Endothelial cell of umbilical vein (primary cell): ENCODE results near the gene PMIS2. TPM values are rescaled to one million over a fixed set of nuclear protein-coding genes. Genes with fewer than 3 reads are reported as not detected.

Experiments used
- BruUV-seq: library from RNA; stranded (reverse); fragments of 400-500 nt; replicated peaks from 2 replicates; lab custom pipeline; 2021; lab: Mats Ljungman, UMichigan
- CTCF ChIA-PET: fragments of 300-600, 350-600 bp; sonication (Branson Sonifier 250); formaldehyde crosslinking; loops from one replicate; lab custom pipeline; 2021; ENCODE audit warnings: antibody characterized with exemption, inconsistent platforms; lab: Charles Lee
- POLR2A ChIA-PET: fragments of 300-600, 350-600 bp; sonication (Branson Sonifier 250); formaldehyde crosslinking; loops from one replicate; lab custom pipeline; 2021; ENCODE audit warnings: antibody characterized with exemption, inconsistent platforms; lab: Charles Lee
- DNase-seq: peaks from one replicate; pipeline ENCODE4 v3.0.0-alpha.2; 2011; ENCODE audit warnings: low read depth, low spot score
- FAIRE-seq: peaks from 2 replicates; lab custom pipeline; 2011; peaks lifted over from hg19 to GRCh38; lab: Jason Lieb, UNC
- H2AFZ ChIP-seq: 2 replicates; pipeline ENCODE4 v1.6.0; 2012; ENCODE audit warnings: low read depth, low read length, control low read depth, inconsistent platforms
- H3K27ac ChIP-seq: 2 replicates; pipeline ENCODE4 v1.5.1; 2011; ENCODE audit warnings: low read depth, mild to moderate bottlenecking, control low read depth, low read length, moderate library complexity; ENCODE audit not compliant: insufficient read depth
- H3K27me3 ChIP-seq, 2 experiments: 2 replicates each; pipeline versions ENCODE4 v1.6.0 to v1.6.1; 2011; ENCODE audit warnings: low read length in 2 of 2, mixed read lengths in 1 of 2; ENCODE audit not compliant: control insufficient read depth in 2 of 2, insufficient read depth in 2 of 2
- H3K36me3 ChIP-seq, 2 experiments: 2 replicates in 1 of 2; 3 replicates in 1 of 2; pipeline ENCODE4 v1.5.1; 2011; ENCODE audit warnings: low read length in 2 of 2, mild to moderate bottlenecking in 1 of 2, moderate library complexity in 1 of 2; ENCODE audit not compliant: control insufficient read depth in 2 of 2, insufficient read depth in 2 of 2; ENCODE audit errors: extremely low read depth in 1 of 2
- H3K4me1 ChIP-seq: 3 replicates; pipeline ENCODE4 v1.5.1; 2011; ENCODE audit warnings: mild to moderate bottlenecking, low read length; ENCODE audit not compliant: control insufficient read depth, insufficient read depth; ENCODE audit errors: extremely low read depth
- H3K4me2 ChIP-seq: 2 replicates; pipeline ENCODE4 v1.6.1; 2011; ENCODE audit warnings: low read length, control low read depth, mixed read lengths; ENCODE audit not compliant: insufficient read depth
- H3K4me3 ChIP-seq, 3 experiments: fragments of 200-600 bp in 1 of 3; sonication (generic), shearing (Covaris generic) in 1 of 3; replicated peaks in 1 of 3; 2 replicates each; pipeline ENCODE4 v1.5.1; 2011 to 2016; ENCODE audit warnings: control low read depth in 3 of 3, low read length in 3 of 3, mild to moderate bottlenecking in 2 of 3, inconsistent platforms in 1 of 3, low read depth in 1 of 3, moderate library complexity in 1 of 3; ENCODE audit not compliant: insufficient read depth in 1 of 3
- H3K79me2 ChIP-seq: 2 replicates; pipeline ENCODE4 v1.6.0; 2012; ENCODE audit warnings: low read length, inconsistent platforms; ENCODE audit not compliant: control insufficient read depth, insufficient read depth
- H3K9ac ChIP-seq: replicated peaks from 2 replicates; pipeline ENCODE3; 2011; ENCODE audit warnings: low read length, control low read depth; ENCODE audit not compliant: insufficient read depth; ENCODE audit errors: extremely low read depth
- H3K9me1 ChIP-seq: replicated peaks from 3 replicates; pipeline ENCODE4 v1.6.0; 2011; ENCODE audit warnings: mild to moderate bottlenecking, low read length; ENCODE audit not compliant: control insufficient read depth, insufficient read depth; ENCODE audit errors: extremely low read depth
- H3K9me3 ChIP-seq: replicated peaks from 2 replicates; pipeline ENCODE4 v1.5.1; 2012; ENCODE audit warnings: low read length, inconsistent platforms; ENCODE audit not compliant: control insufficient read depth, insufficient read depth
- H4K20me1 ChIP-seq: replicated peaks from 2 replicates; pipeline ENCODE3; 2011; ENCODE audit warnings: mild to moderate bottlenecking, low read length; ENCODE audit not compliant: control insufficient read depth, insufficient read depth; ENCODE audit errors: extremely low read depth
- CTCF ChIP-seq, 2 donors: IDR thresholded peaks; 1 replicate in 1 of 2; 2 replicates in 1 of 2; pipeline ENCODE4 v1.5.1; 2011; ENCODE audit warnings: low read length in 2 of 2, mild to moderate bottlenecking in 2 of 2, moderate library complexity in 2 of 2, control low read depth in 1 of 2, inconsistent platforms in 1 of 2, low read depth in 1 of 2; ENCODE audit not compliant: insufficient read depth in 1 of 2; ENCODE audit errors: extremely low read depth in 1 of 2
- EZH2 ChIP-seq: IDR thresholded peaks from 2 replicates; pipeline ENCODE4 v1.6.1; 2012; ENCODE audit warnings: borderline replicate concordance, low read depth, mild to moderate bottlenecking, moderate library complexity, low read length, inconsistent platforms; ENCODE audit not compliant: severe bottlenecking
- FOS ChIP-seq: IDR thresholded peaks from 2 replicates; pipeline ENCODE4 v1.6.1; 2011; ENCODE audit warnings: mild to moderate bottlenecking, low read length, moderate library complexity, borderline replicate concordance; ENCODE audit not compliant: insufficient read depth
- GATA2 ChIP-seq: IDR thresholded peaks from 2 replicates; pipeline ENCODE4 v1.7.0; 2011; ENCODE audit warnings: low read depth, mild to moderate bottlenecking, moderate library complexity, mixed read lengths, low read length; ENCODE audit not compliant: insufficient read length, insufficient read depth
- JUN ChIP-seq: IDR thresholded peaks from 2 replicates; pipeline ENCODE4 v1.6.1; 2011; ENCODE audit warnings: borderline replicate concordance, low read depth; ENCODE audit not compliant: insufficient read length, insufficient read depth
- MAX ChIP-seq: IDR thresholded peaks from 2 replicates; pipeline ENCODE4 v1.6.1; 2011; ENCODE audit not compliant: insufficient read depth, insufficient read length
- MYC ChIP-seq: IDR thresholded peaks from one replicate; pipeline ENCODE4 v1.6.1; 2011; ENCODE audit warnings: mild to moderate bottlenecking, low read depth, low read length
- POLR2A ChIP-seq: IDR thresholded peaks from 2 replicates; pipeline ENCODE4 v1.6.1; 2012; ENCODE audit warnings: low read depth, mild to moderate bottlenecking, control low read depth, low read length
- POLR2AphosphoS5 ChIP-seq: IDR thresholded peaks from 2 replicates; pipeline ENCODE4 v1.6.1; 2012; ENCODE audit warnings: low read depth, mild to moderate bottlenecking, control low read depth, low read length, moderate library complexity; ENCODE audit not compliant: insufficient read depth
- dilution Hi-C: fragments of 300-500 bp; cut with MboI; formaldehyde crosslinking; loops from one replicate; pipeline ENCODE4 v1.15.0; 2019; ENCODE audit warnings: low sequenced_read_pairs; ENCODE audit not compliant: extremely low pct_ligation_motif_present
- intact Hi-C: fragments of 100-400 bp; cut with micrococcal nuclease; formaldehyde crosslinking; loops from one replicate; pipeline ENCODE4 v1.10.0; 2022
- polyA plus RNA-seq, 4 experiments: library from polyadenylated mRNA; depleted of rRNA in 3 of 4; stranded (reverse) in 3 of 4; unstranded in 1 of 4; fragments of >200 nt; gene quantifications; 2 replicates each; pipeline versions ENCODE4 v1.2.1 to v1.2.3, GENCODE V29; 2011 to 2012; ENCODE audit warnings: missing spikeins in 1 of 4
- total RNA-seq: library from RNA; stranded (reverse); gene quantifications from 2 replicates; pipeline ENCODE4 v1.2.3, GENCODE V29; 2021

The PMIS2 gene
- total and polyA plus RNA-seq, 2 donors (not counting 3 experiments of a cell fraction or from before 2014, with no cell fraction given) = not detected

DNA sequence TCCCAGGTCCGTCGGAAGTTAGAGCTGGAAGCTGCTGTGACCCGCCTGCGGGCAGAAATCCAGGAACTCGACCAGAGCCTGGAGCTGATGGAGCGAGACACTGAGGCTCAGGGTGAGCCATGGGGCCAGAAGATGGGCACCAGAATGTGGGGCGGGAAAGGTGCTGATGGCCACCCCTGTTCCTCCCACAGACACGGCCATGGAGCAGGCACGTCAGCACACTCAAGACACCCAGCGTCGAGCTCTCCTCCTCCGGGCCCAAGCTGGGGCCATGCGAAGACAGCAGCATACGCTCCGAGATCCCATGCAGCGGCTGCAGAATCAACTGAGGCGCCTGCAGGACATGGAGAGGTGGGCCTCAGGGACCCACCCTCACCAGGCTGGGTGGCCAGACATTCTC is 29.1 kb downstream of the PMIS2 start:
- H3K27ac ChIP-seq = no peak overlapping the region
- CTCF ChIA-PET = no interaction called here

More for the DNA sequence above, 29.1 kb downstream of the PMIS2 start:
- dilution Hi-C loops = no loop called here
- Histone ChIP-seq H3K9me3 (no peaks in the 10 kb centered on the region), H3K9ac (no peak overlapping the region), H4K20me1 (no peaks in the 10 kb centered on the region), H3K36me3 (peaks cover 0 to under 1% of the 10 kb centered on the region in 2 experiments), H3K79me2 (no peaks in the 10 kb centered on the region), H3K4me3 (no peak overlapping the region), H3K9me1 (no peaks in the 10 kb centered on the region), H3K27me3 (no peaks in the 10 kb centered on the region), H3K4me2 (no peak overlapping the region), H2AFZ (no peak overlapping the region), H3K4me1 (peaks cover 3% of the 10 kb centered on the region)
- TF ChIP-seq POLR2AphosphoS5 (no peak), POLR2A (no peak), MYC (no peak), JUN (no peak), FOS (no peak), GATA2 (no peak), EZH2 (no peak), MAX (no peak), CTCF (IDR thresholded peaks at IDR 0.05; ENCODE audit: extremely low read depth in 1 of 2, insufficient read depth in 1 of 2, low read depth in 1 of 2, low read length in 2 of 2) (no peak)
- FAIRE-seq (no peak), DNase-seq (no peak)
- no TSS peak for BruUV-seq
- intact Hi-C loops = no loop called here
- POLR2A ChIA-PET = no interaction called here
